DMS153 (cell line): ENCODE results near the gene CST2.
A peak's percentile ranks its signal among the peaks of the same experiment; 100 is the strongest.
"Not testable (repeated sequence)": the region's sequence is repeated elsewhere in the genome, so short reads cannot be mapped to it uniquely, and the experiment has no call there.

Source experiments
- DNase-seq: peaks from one replicate; lab custom pipeline; 2025; lab: John Stamatoyannopoulos, UW

CST2 gene, protein sequence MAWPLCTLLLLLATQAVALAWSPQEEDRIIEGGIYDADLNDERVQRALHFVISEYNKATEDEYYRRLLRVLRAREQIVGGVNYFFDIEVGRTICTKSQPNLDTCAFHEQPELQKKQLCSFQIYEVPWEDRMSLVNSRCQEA

DNA sequence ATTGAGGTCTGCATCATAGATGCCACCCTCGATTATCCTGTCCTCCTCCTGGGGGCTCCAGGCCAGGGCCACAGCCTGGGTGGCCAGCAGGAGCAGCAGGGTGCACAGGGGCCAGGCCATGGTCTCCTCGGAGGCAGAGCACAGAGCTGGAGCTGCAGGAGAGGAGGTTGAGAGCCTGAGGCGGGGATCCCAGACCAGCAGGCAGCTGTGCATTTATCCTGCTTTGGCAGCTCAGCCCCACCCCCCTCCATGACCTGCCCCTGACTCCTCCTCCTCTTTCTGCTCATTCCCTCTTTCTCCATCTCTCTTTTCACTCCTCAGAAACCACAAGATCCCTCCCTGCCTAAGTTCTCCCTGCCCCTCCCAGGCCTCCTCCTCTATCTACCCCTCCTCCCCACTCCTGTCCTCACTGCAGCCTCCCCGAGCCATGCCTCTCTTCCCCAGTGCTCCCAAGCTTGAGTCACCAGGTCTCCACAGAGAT lies at the start of gene CST2:
CST2 (minus strand) TSS at position 189 of the 481 bp plus-strand sequence; CDS start at position 120, 69 bp downstream.
- DNase-seq = no peak

DNA sequence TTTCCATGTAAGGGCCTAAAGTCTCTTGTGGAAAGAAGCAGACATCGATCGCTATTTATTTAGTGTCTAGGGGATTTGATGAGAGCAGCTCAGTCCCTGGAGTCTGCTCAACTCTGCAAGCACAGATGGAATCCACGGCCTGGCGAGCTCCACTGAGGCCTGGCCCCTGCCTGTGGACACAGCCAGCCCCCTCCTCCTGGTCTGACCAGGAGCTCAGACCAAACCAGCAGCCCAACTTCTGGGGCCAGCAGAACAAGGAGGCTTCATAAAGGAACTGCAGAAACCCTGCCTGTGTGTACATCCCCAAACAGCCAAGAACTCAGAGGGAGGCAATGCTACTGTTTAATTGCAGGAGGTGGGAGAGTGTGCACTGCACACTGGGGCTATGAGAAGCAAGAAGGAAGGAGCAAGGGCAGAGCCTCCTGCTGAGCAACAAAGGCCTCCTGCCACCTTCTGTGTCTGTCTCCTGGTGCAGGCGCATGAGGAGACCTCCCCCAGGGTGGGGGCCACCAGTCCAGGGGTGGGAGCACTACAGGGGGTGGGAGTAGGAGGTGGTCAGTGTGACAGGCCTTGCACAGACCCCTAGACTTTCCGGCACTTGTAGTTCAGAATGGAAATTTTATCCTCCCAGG lies 49.2 kb upstream of the CST2 start:
- no peak for DNase-seq

DNA sequence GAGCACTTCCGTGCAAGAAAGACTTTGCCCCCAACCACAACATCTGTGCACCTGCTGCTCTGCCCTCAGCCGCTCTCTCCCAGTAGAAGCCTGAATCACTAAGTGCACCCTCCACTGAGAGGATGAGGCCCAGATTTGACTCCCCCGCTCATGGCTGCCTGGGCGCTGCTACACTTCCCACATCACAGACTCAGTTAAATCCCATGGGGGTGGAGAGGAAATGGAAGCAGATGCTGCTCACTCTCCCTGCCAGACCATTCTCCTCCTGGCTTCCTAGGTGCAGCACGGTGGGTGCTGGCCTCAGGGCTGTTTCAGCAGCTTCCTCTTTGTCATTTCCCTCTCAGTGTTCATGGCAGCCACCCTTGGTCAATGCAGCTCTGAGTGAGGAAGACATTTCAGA lies 48.2 kb upstream of the CST2 start:
- peak; percentile 73 for DNase-seq

DNA sequence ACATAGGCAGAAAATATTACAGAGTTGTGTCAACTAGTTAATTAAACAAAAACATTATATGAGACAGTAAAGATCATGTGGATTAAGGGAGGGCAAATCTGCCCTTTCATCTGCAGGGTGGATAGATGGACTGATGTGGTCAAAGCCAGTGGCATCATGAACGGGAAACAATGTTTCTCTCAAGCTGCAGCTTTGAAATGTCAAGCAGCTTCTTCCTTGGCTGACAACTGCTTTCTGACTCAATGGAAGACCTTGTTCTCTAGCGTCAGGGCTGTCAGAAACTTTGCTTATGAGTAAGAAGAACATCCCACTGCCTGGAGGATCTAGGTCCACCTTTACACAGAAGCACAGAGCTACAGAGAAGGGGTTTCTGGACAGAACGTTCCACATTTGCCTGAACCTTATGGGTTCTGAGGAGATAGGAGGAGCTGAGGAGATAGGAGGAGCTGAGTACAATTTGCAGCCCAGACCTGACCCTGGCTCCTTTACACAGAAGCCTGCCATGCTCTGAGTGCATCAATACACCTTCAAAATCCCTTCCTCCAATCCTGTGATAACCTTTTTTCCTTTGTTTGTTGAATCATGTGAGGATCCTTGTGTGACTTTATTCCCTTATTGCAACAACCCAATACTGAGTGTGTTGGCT lies 47.0 kb upstream of the CST2 start:
- no peak for DNase-seq

DNA sequence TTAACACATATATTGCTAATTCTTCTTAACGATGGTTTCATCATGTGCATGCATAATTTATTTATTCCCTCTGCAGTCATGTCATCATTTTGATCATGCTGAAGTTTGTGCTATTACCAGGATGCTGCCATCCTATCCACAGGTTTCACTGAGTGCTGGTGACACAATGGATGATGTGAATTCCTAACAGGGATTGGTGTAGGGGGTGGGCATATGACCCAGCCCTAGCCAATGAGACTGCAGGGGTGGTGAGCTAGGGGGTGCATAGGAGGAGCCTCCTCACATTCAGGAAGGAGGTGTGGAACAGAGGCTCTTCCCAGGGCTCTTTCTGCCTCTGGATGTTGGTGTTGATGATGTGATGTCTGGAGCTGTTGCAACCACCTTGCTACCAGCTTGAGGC lies 45.5 kb upstream of the CST2 start:
- no peak for DNase-seq

DNA sequence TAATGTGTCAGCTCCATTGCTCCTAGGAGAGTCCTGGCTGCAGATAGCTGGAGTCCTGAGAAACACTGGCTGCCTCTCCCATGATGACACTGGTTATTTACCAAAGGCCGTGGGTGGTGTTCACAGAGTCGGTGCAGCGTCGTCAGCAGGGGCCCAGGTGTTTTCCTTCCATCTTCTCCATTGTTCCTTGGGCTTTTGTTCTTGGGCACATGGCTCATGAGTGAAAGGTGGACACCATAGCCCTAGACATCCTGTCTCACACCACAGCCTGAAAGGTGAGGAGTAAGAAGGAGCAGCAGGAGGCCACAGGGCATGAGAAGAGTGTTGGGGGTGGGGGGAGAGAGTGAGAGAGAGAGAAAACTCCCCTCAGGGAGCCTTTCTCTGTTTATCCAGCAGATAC lies 43.9 kb upstream of the CST2 start:
- no peak for DNase-seq

DNA sequence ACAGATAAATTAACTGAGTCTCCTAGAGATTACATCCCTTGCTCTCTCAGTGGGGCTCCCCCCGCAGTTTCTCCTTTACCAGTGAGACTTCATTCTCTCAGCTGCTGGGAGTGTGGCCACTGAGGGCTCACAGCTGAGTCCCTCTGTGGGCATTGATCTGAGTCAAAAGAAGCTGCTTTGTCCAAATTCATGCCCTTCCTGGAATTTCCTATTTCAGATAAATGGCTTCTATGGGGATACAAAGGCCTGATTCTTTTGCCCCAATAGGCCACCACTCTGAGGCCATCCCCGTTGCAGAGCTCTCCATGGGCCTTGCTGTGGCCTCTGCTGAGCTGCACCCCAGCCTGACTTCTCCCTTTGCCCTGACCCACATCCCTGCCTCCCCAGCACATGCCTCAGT lies 43.0 kb upstream of the CST2 start:
- DNase-seq = no peak

DNA sequence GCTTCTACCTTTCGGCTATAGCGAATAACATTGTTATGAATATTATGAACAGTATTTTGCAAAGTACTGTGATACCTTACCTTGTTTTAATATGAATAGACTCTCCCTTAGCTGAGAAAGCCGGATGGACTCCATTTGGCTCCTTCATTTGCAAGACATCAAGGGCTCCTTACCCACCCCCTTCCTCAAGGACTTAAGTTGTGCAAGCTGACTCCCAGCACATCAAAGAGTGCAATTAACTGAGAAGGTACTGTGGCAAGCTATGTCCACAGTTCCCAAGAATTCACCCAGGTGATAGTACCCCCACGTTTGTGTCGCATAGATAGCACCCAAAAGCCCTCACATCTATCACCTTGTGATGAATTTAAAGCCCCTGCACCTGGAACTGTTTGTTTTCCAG lies 41.8 kb upstream of the CST2 start:
- no peak for DNase-seq

DNA sequence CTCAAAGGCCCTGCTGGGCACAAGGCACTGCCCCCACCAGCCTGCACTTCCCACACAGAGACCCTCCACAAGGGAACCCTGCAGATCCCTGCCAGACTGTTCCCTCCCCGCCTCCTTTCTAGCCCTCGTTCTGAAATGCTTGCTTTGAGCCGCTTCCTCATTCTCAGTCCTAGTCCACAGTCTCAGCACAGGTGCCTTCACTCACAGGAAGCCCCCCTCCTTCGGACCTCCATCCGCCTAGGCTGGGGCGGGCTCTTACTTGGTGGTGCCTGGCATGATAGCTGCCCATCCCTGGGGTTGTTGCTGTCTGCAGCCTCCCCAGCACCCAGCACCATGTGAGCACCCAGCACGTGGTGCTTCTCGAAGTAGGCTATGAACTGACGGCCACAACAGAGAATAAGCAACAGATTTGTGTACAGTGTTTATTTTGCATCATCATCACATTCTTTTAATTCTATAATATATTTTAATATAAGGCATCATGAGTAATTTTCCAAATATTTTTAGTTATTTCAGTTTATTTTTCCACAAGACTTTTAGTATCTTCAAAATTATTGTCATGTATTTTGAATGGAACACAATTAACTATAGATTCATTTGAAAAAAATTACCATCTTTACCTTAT lies 40.7 kb upstream of the CST2 start:
- no peak for DNase-seq

DNA sequence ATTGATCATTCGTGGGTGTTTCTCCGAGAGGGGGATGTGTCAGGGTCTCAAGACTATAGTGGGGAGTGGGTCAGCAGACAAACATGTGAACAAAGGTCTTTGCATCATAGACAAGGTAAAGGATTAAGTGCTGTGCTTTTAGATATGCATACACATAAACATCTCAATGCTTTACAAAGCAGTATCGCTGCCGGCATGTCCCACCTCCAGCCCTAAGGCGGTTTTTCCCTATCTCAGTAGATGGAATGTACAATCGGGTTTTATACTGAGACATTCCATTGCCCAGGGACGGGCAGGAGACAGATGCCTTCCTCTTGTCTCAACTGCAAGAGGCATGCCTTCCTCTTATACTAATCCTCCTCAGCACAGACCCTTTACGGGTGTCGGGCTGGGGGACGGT lies 34.2 kb upstream of the CST2 start:
- DNase-seq = not testable (repeated sequence)

DNA sequence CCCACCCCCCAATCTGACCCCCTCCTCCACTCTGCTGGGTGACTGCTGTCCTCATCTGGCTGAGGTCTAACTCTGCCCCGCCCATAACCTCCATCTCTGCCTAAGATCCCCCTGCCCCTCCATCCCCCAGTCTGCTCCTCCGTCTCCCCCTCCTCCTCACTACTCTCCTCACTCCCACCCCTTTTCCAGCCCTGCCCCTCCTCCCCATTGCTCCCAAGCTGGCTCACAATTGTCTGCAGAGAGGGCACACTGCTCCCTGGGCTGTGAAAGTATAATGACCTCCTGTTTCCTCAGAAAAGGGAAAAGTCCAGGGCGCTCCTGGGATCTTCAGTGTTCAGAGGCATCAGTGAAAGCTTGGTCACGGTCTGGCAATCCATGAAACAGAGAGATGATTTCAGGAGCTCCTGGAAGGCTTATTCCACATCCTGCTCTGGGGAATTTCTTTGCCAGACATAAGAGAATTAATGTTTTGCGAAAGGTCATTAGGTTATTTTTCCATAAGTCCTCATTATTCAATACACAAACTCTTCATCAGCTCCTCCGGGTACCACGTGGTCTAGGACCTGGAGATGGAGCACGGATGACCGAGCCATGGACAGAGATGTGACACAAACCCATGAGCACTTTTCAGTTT lies 31.6 kb upstream of the CST2 start:
- no peak for DNase-seq

DNA sequence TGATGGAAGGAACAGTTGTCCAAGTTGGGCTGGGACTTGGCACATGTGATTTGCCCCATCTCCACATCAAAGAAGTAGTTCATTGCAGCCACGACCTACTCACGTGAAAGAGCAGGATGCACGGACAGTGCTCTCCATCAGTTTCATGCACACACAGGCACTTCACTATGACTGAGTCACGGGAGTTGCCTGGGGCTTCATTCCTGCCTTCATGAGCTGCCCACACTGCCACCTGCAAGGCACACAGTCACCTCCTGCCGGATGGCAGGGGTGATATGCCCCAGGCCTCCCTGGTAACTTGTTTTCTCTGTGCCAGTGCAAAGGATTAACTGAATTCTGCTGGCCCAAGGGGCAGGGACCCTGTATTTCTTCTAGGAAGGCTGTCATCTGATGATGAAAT lies 30.2 kb upstream of the CST2 start:
- no peak for DNase-seq

DNA sequence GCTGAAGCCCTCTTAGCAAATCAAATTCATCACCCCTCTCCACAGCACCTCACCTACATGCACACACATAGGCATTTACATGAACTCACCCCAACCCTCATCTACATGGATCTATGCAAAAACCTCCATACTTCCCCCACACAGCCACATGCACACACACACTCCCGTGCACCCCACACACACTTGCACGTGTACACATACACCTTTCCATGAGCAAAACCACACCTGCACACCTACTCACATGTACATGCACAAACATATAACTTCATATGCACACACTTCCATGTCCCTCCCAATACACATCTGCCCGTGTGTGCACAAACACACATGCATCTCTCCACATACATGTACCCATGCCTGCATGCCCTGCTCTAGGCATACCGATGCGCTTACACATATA lies 29.7 kb upstream of the CST2 start:
- DNase-seq = no peak

DNA sequence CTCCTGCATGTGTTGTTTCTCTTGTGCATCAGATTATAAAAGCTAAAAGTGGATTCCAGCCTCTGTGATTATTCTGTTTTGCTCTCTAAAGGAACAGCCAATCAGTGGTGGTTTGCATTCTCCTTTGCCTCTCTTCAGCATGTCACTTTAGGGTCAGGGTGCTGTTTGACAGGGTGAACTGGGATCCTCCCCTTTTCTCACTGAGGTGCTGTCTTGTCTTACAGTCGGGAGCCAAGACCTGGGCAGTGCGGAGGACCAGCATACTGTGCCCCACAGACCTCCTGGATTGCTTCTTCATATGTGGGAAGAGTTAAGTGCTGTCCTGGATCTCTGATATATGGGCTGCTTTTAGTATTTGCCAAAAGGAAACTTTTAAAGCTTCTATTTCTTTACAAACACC lies 15.2 kb upstream of the CST2 start:
- no peak for DNase-seq

DNA sequence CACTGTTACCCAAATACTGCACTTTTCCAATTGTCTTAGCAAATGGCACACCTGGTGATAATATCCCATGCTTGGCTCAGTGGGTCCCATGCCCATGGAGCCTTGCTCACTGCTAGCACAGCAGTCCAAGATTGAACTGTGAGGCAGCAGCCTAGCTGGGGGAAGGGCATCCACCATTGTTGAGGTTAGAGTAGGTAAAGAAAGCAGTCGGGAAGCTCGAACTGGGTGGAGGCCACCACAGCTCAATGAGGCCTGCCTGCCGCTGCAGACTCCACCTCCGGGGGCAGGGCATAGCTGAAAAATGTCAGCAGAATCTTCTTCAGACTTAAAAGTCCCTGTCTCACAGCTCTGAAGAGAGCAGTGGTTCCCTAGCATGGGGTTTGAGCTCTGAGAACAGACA lies 9.2 kb upstream of the CST2 start:
- no peak for DNase-seq

DNA sequence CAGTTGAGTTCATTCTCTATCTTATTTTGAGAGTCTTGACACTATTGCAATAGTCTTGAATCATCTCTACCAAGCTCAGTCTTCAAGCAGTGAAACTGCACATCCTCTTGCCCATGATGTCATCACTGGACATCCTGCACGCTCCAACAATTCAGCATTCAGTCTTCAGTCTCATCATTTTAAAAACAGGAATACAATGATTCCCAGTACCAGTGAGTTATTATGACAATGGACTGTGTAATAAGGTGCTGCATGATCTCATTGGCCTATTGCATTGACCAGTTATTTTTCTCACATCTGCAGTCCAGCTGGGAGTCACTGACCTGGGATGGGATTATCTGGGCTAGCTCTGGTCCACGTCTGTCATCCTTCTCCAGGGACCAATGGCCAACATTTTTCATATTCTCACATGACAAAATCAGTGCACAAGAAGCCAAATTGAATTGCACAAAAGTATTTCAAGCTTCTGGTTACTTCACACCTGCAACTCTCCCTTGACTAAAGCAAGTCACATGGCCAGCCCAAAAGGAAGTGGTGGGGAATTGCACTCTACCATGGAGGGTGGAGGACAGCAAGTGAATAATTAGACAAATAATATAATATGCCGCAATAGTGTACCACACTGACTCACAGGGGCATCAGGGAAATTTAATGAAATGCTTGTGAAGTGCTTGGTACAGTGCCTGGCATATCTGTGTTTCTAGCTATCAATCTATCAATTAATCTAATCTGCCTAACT lies 6.4 kb upstream of the CST2 start:
- DNase-seq = no peak

DNA sequence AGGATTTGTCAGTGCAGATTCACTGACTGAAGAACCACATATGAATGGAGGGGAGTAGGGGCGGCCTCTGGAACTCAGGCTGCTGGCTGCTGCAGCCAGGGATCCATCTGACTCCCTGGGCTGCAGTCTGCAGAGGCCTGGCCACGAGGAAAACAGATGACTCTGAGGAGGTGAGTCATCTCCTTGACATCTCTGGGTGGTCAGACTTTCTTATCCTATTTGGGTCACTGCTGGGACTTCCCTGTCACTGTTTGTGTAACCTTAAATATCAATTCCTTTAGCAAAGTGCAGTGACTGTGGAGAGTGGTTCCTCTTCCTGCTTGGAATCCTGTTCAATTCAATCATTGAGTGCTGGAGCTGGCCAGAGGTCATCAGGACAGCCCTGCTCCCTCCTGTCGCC lies 5.4 kb upstream of the CST2 start:
- DNase-seq = not testable (repeated sequence)

DNA sequence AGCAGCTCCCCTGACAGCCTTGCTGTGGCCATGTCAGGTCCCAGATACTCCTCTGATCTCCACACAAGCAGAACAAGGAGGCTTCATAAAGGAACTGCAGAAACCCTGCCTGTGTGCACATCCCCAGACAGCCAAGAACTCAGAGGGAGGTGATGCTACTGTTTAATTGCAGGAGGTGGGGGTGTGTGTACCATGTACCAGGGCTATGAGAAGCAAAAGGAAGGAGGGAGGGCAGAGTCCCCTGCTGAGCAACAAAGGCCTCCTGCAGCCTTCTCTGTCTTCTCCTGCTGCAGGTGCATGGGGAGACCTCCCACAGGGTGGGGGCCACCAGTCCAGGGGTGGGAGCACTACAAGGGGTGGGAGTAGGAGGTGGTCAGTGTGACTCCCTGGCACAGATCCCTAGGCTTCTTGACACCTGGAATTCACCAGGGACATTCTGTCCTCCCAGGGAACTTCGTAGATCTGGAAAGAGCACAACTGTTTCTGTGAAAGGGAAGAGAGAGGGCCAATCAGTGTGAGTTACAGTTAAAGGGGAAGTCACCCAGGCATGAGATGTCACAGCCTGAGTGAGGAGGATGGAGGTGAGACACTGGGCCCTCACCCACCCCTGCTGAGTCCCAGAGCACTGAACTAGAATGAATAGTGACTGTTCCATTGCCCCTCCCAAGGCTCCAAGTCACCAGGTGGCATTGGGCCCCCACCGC lies 2.8 kb downstream of the CST2 start:
- DNase-seq = no peak

DNA sequence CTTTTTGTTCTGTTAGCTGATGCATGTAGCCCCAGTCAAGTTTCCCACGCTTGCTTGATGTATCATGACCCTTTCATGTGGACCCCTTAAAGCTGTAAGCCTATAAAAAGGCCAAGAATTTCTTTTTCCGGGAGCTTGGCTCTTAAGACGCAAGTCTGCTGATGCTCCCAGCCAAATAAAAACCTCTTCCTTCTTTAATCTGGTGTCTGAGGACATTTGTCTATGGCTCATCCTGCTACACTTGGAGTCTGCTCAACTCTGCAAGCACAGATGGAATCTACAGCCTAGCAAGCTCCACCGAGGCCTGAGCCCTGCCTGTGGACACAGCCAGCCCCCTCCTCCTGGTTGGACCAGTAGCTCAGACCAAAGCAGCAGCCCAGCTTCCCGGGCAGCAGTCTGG lies 3.4 kb downstream of the CST2 start:
- DNase-seq = no peak

DNA sequence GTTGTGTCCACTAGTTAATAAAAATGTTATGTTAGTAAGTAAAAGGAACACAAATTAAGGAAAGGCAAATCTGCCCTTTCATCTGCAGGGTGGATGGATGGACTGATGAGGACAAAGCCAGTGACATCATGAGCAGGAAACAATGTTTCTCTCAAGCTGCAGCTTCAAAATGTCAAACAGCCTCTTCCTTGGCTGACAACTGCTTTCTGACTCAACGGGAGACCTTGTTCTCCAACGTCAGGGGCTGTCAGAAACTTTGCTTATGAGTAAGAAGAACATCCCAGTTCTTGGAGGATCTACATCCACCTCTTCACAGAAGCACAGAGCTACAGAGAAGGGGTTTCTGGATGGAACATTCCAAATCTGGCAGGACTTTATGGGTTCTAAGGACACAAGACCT lies 6.0 kb downstream of the CST2 start:
- no peak for DNase-seq

DNA sequence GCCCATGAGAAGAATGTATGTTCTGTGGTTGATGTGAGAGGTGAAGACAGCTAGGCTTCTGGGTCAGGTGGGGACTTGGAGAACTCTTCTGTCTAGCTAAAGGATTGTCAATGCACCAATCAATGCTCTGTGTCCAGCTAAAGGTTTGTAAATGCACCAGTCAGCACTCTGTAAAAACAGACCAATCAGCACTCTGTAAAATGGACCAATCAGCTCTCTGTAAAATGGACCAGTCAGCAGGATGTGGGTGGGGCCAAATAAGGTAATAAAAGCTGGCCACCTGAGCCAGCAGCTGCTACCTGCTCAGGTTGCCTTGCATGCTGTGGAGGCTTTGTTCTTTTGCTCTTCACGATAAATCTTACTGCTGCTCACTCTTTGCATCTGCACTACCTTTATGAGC lies 15.0 kb downstream of the CST2 start:
- DNase-seq = not testable (repeated sequence)
